Measurements from ENCODE around the gene RAI1.

The RAI1 gene

DNA sequence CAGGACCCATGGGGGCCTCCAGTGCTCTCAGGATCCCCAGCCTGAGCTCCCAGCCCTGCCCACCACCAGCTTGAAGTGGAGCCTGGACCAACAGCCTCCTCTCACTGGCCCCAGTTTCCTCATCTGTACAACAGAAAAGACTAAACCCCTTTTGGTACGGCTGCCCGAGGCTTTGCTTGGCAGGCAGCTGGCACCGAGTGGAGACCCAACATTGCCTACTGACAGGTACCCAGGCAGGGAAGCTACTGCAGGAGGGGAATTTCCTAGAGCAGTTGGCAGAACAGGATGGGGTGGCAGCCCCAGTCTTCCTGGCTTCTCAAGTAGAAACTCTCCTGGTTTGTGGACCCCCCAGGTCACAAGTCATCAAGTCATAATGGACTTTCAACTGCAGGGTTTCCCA lies 141.4 kb downstream of the RAI1 start:
- H2BK12ac ChIP-seq (ENCODE audit: low read length in 2 of 2) = peak overlapping the region; percentile 9 to 60
- DNase-seq = no peak
- no peak overlapping the region for H3K23ac ChIP-seq (ENCODE audit: low read length in 2 of 2)
- 100% methylated on average over 3 of the region's 3 CpGs for WGBS
- no peak overlapping the region for H3K27ac ChIP-seq (ENCODE audit: low read length, poor library complexity, severe bottlenecking)
- no peak overlapping the region for H3K4me2 ChIP-seq (ENCODE audit: low read length, poor library complexity, severe bottlenecking)
- H3K18ac ChIP-seq (ENCODE audit: low read depth in 1 of 2, low read length in 2 of 2) = peak overlapping the region; percentile 15 to 24
- H2BK15ac ChIP-seq (ENCODE audit: low read depth, poor library complexity, severe bottlenecking) = peak overlapping the region; percentile 15
- peaks cover 35 to 45% of the 10 kb centered on the region in 2 experiments for H3K36me3 ChIP-seq (ENCODE audit: control insufficient read depth in 1 of 2, insufficient read depth in 2 of 2, low read depth in 1 of 2, low read length in 2 of 2)
- H3K14ac ChIP-seq (ENCODE audit: low read length in 2 of 2) = peak overlapping the region in 1 of 2 experiments; percentile 29
- peak overlapping the region; percentile 89 for H3K9ac ChIP-seq (ENCODE audit: low read length)
- peak overlapping the region in 1 of 2 experiments; percentile 14 for H3K4ac ChIP-seq (ENCODE audit: low read depth in 1 of 2, low read length in 2 of 2)
- peak overlapping the region; percentile 29 for H2AK5ac ChIP-seq (ENCODE audit: low read length, severe bottlenecking)
- peak overlapping the region; percentile 8 for H2BK120ac ChIP-seq (ENCODE audit: low read depth, low read length)
- no peak overlapping the region for H4K8ac ChIP-seq (ENCODE audit: low read length)
- H2BK5ac ChIP-seq (ENCODE audit: low read depth, low read length, poor library complexity, severe bottlenecking) = no peak overlapping the region
- no peaks in the 10 kb centered on the region for H3K27me3 ChIP-seq (ENCODE audit: control insufficient read depth in 1 of 2, insufficient read depth in 1 of 2, low read length in 2 of 2)
- H4K91ac ChIP-seq (ENCODE audit: low read length) = peak overlapping the region; percentile 14
- peaks cover 49% of the 10 kb centered on the region for H3K79me1 ChIP-seq (replicated peaks; ENCODE audit: low read length, poor library complexity, severe bottlenecking)
- peak overlapping the region in 1 of 2 experiments; percentile 94 for H3K4me3 ChIP-seq (ENCODE audit: insufficient read depth in 1 of 2, low read depth in 1 of 2, low read length in 2 of 2)
- no peaks in the 10 kb centered on the region for H3K9me3 ChIP-seq (ENCODE audit: control insufficient read depth, low read length)
- H2AFZ ChIP-seq (ENCODE audit: low read depth, low read length) = no peak overlapping the region
- peaks cover 58% of the 10 kb centered on the region for H3K4me1 ChIP-seq (ENCODE audit: control insufficient read depth, insufficient read depth, low read depth, low read length)

DNA sequence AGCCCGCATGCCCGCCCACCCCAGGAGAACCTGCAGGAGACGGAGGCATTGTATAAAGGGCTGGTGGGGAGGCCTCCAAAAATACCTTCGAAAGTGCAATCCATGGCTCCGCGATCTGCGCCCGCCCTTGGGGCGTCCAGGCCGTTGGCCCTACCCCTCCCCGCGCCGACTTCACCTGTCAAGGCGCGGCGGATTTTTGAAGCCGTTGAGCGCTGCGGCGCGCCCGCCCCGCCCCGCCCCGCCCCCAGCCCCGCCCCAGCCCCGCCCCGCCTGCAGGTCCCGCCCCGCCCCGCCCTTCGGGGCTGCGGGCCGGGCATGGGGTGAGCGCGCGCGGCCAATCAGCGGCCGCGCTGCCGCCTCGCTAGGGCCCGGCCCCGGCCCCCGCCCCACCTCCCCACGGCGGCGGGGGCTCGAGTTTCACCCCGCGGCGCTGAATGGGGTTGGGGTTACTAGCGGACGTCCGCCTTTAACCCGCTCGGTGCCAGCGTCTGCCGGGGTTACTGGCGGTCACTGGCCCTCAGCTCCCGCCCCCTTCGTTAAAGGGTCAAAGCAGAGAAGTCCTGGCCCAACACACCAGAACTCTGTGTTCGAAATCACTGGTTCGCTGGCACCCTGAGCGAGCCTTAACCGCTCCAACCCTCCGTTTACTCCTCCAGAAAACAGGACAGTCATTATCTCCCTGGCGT lies 142.3 kb downstream of the RAI1 start:
- peak overlapping the region; percentile 15 for H2BK15ac ChIP-seq (ENCODE audit: low read depth, poor library complexity, severe bottlenecking)
- peak overlapping the region; percentile 93 for H3K4me2 ChIP-seq (ENCODE audit: low read length, poor library complexity, severe bottlenecking)
- peak; percentile 84 for DNase-seq
- H2AK5ac ChIP-seq (ENCODE audit: low read length, severe bottlenecking) = peak overlapping the region; percentile 94
- 3% methylated on average over 37 of the region's 69 CpGs for WGBS
- H3K18ac ChIP-seq (ENCODE audit: low read depth in 1 of 2, low read length in 2 of 2) = peak overlapping the region; percentile 91 to 93
- peak overlapping the region; percentile 50 for H3K27ac ChIP-seq (ENCODE audit: low read length, poor library complexity, severe bottlenecking)
- H3K36me3 ChIP-seq (ENCODE audit: control insufficient read depth in 1 of 2, insufficient read depth in 2 of 2, low read depth in 1 of 2, low read length in 2 of 2) = peaks cover 32 to 36% of the 10 kb centered on the region in 2 experiments
- no peak overlapping the region for H3K23ac ChIP-seq (ENCODE audit: low read length in 2 of 2)
- H3K9ac ChIP-seq (ENCODE audit: low read length) = peak overlapping the region; percentile 89
- H3K4me3 ChIP-seq (ENCODE audit: insufficient read depth in 1 of 2, low read depth in 1 of 2, low read length in 2 of 2) = peak overlapping the region; percentile 45 to 94
- peak overlapping the region; percentile 75 for H2BK120ac ChIP-seq (ENCODE audit: low read depth, low read length)
- H3K27me3 ChIP-seq (ENCODE audit: control insufficient read depth in 1 of 2, insufficient read depth in 1 of 2, low read length in 2 of 2) = no peaks in the 10 kb centered on the region
- peak overlapping the region; percentile 93 for H4K8ac ChIP-seq (ENCODE audit: low read length)
- H3K14ac ChIP-seq (ENCODE audit: low read length in 2 of 2) = no peak overlapping the region
- H4K91ac ChIP-seq (ENCODE audit: low read length) = peak overlapping the region; percentile 98
- H2BK5ac ChIP-seq (ENCODE audit: low read depth, low read length, poor library complexity, severe bottlenecking) = no peak overlapping the region
- no peak overlapping the region for H2AFZ ChIP-seq (ENCODE audit: low read depth, low read length)
- peaks cover 57% of the 10 kb centered on the region for H3K79me1 ChIP-seq (replicated peaks; ENCODE audit: low read length, poor library complexity, severe bottlenecking)
- peaks cover 57% of the 10 kb centered on the region for H3K4me1 ChIP-seq (ENCODE audit: control insufficient read depth, insufficient read depth, low read depth, low read length)
- H2BK12ac ChIP-seq (ENCODE audit: low read length in 2 of 2) = peak overlapping the region; percentile 71 to 99
- H3K9me3 ChIP-seq (ENCODE audit: control insufficient read depth, low read length) = no peaks in the 10 kb centered on the region
- H3K4ac ChIP-seq (ENCODE audit: low read depth in 1 of 2, low read length in 2 of 2) = peak overlapping the region; percentile 98 to 99

DNA sequence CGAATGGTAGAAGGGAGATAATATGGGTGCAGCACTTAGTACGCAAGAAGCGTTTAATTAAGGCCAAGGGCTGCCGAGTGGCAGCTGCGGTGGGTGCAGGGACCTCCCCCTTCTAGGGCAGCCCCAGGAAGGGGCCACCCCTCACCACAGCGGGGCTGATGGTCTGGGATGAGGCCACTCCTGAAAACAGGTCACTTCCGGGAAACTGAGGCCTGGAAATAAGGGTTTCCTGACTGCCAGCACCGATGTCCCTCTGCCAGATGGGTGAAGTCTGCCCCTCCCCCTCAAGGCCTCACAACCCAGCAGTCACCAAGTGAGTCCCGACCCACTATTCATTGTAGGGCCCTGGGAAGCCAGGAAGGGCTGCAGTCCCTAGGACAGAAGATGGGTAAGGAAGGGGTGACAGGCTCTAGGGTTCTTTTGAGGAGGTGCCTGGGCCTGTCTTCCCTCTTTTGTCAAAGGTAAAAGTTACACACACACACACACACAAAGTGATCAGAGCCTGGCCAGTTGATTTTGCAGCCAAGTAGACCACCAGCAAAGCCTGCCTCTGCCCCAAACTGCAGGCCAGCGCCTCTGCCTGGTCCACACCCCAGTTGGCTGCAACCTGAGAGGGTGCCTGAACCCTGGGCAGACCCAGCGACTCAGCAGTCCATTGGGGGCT lies 143.0 kb downstream of the RAI1 start:
- Histone ChIP-seq H2AK5ac (ENCODE audit: low read length, severe bottlenecking) (peak overlapping the region; percentile 94), H3K4me2 (ENCODE audit: low read length, poor library complexity, severe bottlenecking) (peak overlapping the region; percentile 64), H3K4ac (ENCODE audit: low read depth in 1 of 2, low read length in 2 of 2) (peak overlapping the region; percentile 98 to 99), H2BK12ac (ENCODE audit: low read length in 2 of 2) (peak overlapping the region; percentile 71 to 99), H2BK15ac (ENCODE audit: low read depth, poor library complexity, severe bottlenecking) (peak overlapping the region; percentile 98), H4K8ac (ENCODE audit: low read length) (peak overlapping the region; percentile 93), H2BK120ac (ENCODE audit: low read depth, low read length) (peak overlapping the region; percentile 82), H2BK5ac (ENCODE audit: low read depth, low read length, poor library complexity, severe bottlenecking) (no peak overlapping the region), H3K27ac (ENCODE audit: low read length, poor library complexity, severe bottlenecking) (peak overlapping the region; percentile 50), H3K79me1 (replicated peaks; ENCODE audit: low read length, poor library complexity, severe bottlenecking) (peaks cover 60% of the 10 kb centered on the region), H3K14ac (ENCODE audit: low read length in 2 of 2) (peak overlapping the region in 1 of 2 experiments; percentile 38), H3K18ac (ENCODE audit: low read depth in 1 of 2, low read length in 2 of 2) (peak overlapping the region; percentile 91 to 93), H3K27me3 (ENCODE audit: control insufficient read depth in 1 of 2, insufficient read depth in 1 of 2, low read length in 2 of 2) (no peaks in the 10 kb centered on the region), H3K9me3 (ENCODE audit: control insufficient read depth, low read length) (no peaks in the 10 kb centered on the region), H3K36me3 (ENCODE audit: control insufficient read depth in 1 of 2, insufficient read depth in 2 of 2, low read depth in 1 of 2, low read length in 2 of 2) (peaks cover 27 to 30% of the 10 kb centered on the region in 2 experiments), H3K23ac (ENCODE audit: low read length in 2 of 2) (peak overlapping the region in 1 of 2 experiments; percentile 51), H3K4me3 (ENCODE audit: insufficient read depth in 1 of 2, low read depth in 1 of 2, low read length in 2 of 2) (peak overlapping the region in 1 of 2 experiments; percentile 62), H3K9ac (ENCODE audit: low read length) (peak overlapping the region; percentile 78), H4K91ac (ENCODE audit: low read length) (peak overlapping the region; percentile 98), H3K4me1 (ENCODE audit: control insufficient read depth, insufficient read depth, low read depth, low read length) (peaks cover 52% of the 10 kb centered on the region), H2AFZ (ENCODE audit: low read depth, low read length) (no peak overlapping the region)
- 28% methylated on average over 9 of the region's 11 CpGs for WGBS
- DNase-seq = peak; percentile 51
